K562 treated with DMSO at 1 percent for 12 hours (cell line): Measurements from ENCODE around the gene CASP12. TPM values are rescaled to one million over a fixed set of nuclear protein-coding genes. Genes with fewer than 3 reads are reported as not detected.

Source experiments
- total RNA-seq: library from RNA; unstranded; fragments of 300-600 nt; gene quantifications from 2 replicates; pipeline ENCODE4 v1.2.3, GENCODE V29; 2022; ENCODE audit not compliant: insufficient read depth

The CASP12 gene
- not detected in 2 replicates for total RNA-seq

DNA sequence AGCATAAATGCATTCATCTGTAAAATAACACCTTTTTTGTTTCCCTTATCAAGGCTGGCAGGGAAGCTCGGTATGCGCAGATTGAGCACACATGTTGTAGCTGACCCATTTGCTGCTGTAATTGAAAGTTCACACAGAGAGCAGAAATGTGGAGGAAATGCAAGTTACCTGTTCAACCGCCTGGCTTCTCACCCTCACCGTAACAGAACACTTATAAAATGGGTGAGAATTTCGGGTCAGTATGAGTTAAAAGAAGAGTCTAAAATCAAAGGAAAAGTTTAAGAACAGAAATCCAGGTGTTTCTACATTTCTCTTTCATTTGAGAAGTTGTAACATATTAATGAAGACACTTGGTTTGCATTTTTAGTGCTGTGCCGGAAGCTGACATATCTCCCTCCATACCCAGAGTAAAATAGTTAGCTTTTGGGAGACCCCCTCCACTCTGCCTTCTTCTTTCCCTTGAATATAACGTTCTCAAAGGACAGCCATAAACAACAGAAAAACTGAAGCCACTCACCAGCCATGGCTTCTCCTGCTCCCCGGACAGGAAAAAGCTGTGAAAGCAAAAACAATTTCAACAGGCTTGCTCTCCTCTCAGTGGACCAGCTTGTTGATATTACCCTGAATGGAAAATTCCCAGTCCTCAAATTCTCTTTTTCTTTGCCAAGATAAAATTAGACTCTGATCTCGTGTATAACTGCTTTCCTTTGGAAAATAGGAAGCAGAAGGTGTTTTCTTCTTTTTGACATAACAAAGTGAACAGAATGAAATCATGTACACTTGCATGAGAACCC lies at the start of gene CASP12:
Gene CASP12 (minus strand): TSS at position 570 of the 794 bp plus-strand sequence.

Other genes starting within 250 kb of the CASP12 start
- 2.6 TPM in 1 of 2 replicates, not detected in the other for gene CASP4, start 70.1 kb upstream of the CASP12 start, total RNA-seq
- gene CASP5, start 124.7 kb upstream of the CASP12 start, total RNA-seq: not detected in 2 replicates
- gene CASP1, start 136.7 kb upstream of the CASP12 start, total RNA-seq: not detected in 2 replicates
- not detected in 2 replicates for gene CARD16, start 146.9 kb upstream of the CASP12 start, total RNA-seq
- gene CARD18, start 241.3 kb upstream of the CASP12 start, total RNA-seq: 1.2 and 2.2 TPM in 2 replicates